Activated naive CD8-positive, alpha-beta T cell treated with anti-CD3 and anti-CD28 coated beads, Interleukin-2, amount 50 U/mL, for 24 hours (primary cell): ENCODE data around the gene GRIK4.

Source experiments
- ATAC-seq: fragments of 150-1000 bp; cut with Tn5 transposase; one replicate; pipeline ENCODE4 v1.10.0; 2021
- DNase-seq: peaks from one replicate; pipeline ENCODE4 v3.0.0; 2021
- H3K27ac Mint-ChIP-seq: one replicate; pipeline ENCODE4 v1.8.0; 2021; ENCODE audit warnings: mild to moderate bottlenecking, mixed read lengths
- H3K27me3 Mint-ChIP-seq: one replicate; pipeline ENCODE4 v1.8.0; 2021; ENCODE audit warnings: mixed read lengths
- H3K36me3 Mint-ChIP-seq: one replicate; pipeline ENCODE4 v1.8.0; 2021; ENCODE audit warnings: low read depth, mixed read lengths
- H3K4me1 Mint-ChIP-seq: one replicate; pipeline ENCODE4 v1.8.0; 2021; ENCODE audit warnings: mixed read lengths
- H3K4me3 Mint-ChIP-seq: one replicate; pipeline ENCODE4 v1.8.0; 2021; ENCODE audit warnings: mild to moderate bottlenecking, moderate library complexity, mixed read lengths
- H3K9me3 Mint-ChIP-seq: one replicate; pipeline ENCODE4 v1.8.0; 2021; ENCODE audit warnings: mixed read lengths

Gene GRIK4

GRCh38 chr11:120928627-120929026 lies 417.1 kb downstream of the GRIK4 start:
- Mint-ChIP-seq H3K36me3 (no peaks in the 10 kb centered on the region), H3K27ac (no peak overlapping the region), H3K27me3 (peaks cover 2% of the 10 kb centered on the region), H3K9me3 (no peaks in the 10 kb centered on the region), H3K4me1 (no peaks in the 10 kb centered on the region), H3K4me3 (no peak overlapping the region)
- ATAC-seq: no peak
- no peak for DNase-seq

- no peaks in the 10 kb centered on the region for H3K9me3 Mint-ChIP-seq
- no peak for ATAC-seq
- H3K4me3 Mint-ChIP-seq: no peak overlapping the region
- H3K4me1 Mint-ChIP-seq: no peaks in the 10 kb centered on the region
- DNase-seq: no peak
- no peak overlapping the region for H3K27ac Mint-ChIP-seq
- H3K27me3 Mint-ChIP-seq: peaks cover 3% of the 10 kb centered on the region
- H3K36me3 Mint-ChIP-seq: no peaks in the 10 kb centered on the region
Observed at GRCh38 chr11:120929090-120929489, 417.5 kb downstream of the GRIK4 start.

GRCh38 chr11:120929664-120930154 lies 418.2 kb downstream of the GRIK4 start:
- H3K9me3 Mint-ChIP-seq: no peaks in the 10 kb centered on the region
- DNase-seq: peak; percentile 49

GRCh38 chr11:120931057-120931779 lies 419.7 kb downstream of the GRIK4 start:
- no peak overlapping the region for H3K4me3 Mint-ChIP-seq
- H3K27ac Mint-ChIP-seq: no peak overlapping the region
- no peak for DNase-seq
- ATAC-seq: no peak
- peaks cover 7% of the 10 kb centered on the region for H3K27me3 Mint-ChIP-seq
- no peaks in the 10 kb centered on the region for H3K4me1 Mint-ChIP-seq
- no peaks in the 10 kb centered on the region for H3K36me3 Mint-ChIP-seq
- no peaks in the 10 kb centered on the region for H3K9me3 Mint-ChIP-seq

More at GRCh38 chr11:120929664-120930154, 418.2 kb downstream of the GRIK4 start:
- Mint-ChIP-seq H3K4me3 (no peak overlapping the region), H3K36me3 (no peaks in the 10 kb centered on the region), H3K27ac (no peak overlapping the region), H3K4me1 (no peaks in the 10 kb centered on the region), H3K27me3 (peaks cover 3% of the 10 kb centered on the region)
- peak; percentile 67 for ATAC-seq

GRCh38 chr11:120932305-120932915 lies 420.9 kb downstream of the GRIK4 start:
- DNase-seq (no peak), ATAC-seq (no peak)
- Mint-ChIP-seq H3K4me1 (no peaks in the 10 kb centered on the region), H3K4me3 (no peak overlapping the region), H3K27me3 (peaks cover 11% of the 10 kb centered on the region), H3K27ac (no peak overlapping the region), H3K9me3 (no peaks in the 10 kb centered on the region), H3K36me3 (no peaks in the 10 kb centered on the region)

GRCh38 chr11:120936356-120936755 lies 424.8 kb downstream of the GRIK4 start:
- Mint-ChIP-seq H3K4me1 (no peaks in the 10 kb centered on the region), H3K9me3 (no peaks in the 10 kb centered on the region), H3K27me3 (peaks cover 29% of the 10 kb centered on the region), H3K36me3 (no peaks in the 10 kb centered on the region), H3K27ac (no peak overlapping the region), H3K4me3 (no peak overlapping the region)
- DNase-seq: no peak
- ATAC-seq: no peak

- Mint-ChIP-seq H3K4me3 (no peak overlapping the region), H3K36me3 (no peaks in the 10 kb centered on the region), H3K27me3 (peaks cover 33% of the 10 kb centered on the region), H3K4me1 (no peaks in the 10 kb centered on the region), H3K9me3 (no peaks in the 10 kb centered on the region), H3K27ac (no peak overlapping the region)
- no peak for ATAC-seq
- DNase-seq: no peak
Observed at GRCh38 chr11:120937501-120937900, 426.0 kb downstream of the GRIK4 start.

- ATAC-seq (no peak), DNase-seq (no peak)
- peaks cover 39% of the 10 kb centered on the region for H3K27me3 Mint-ChIP-seq
- no peaks in the 10 kb centered on the region for H3K36me3 Mint-ChIP-seq
- peaks cover 2% of the 10 kb centered on the region for H3K9me3 Mint-ChIP-seq
- no peaks in the 10 kb centered on the region for H3K4me1 Mint-ChIP-seq
- H3K4me3 Mint-ChIP-seq: no peak overlapping the region
- no peak overlapping the region for H3K27ac Mint-ChIP-seq
Observed at GRCh38 chr11:120938260-120938659, 426.7 kb downstream of the GRIK4 start.

- no peak for ATAC-seq
- Mint-ChIP-seq H3K4me1 (no peaks in the 10 kb centered on the region), H3K4me3 (no peak overlapping the region), H3K27me3 (peaks cover 39% of the 10 kb centered on the region), H3K36me3 (peaks cover 7% of the 10 kb centered on the region), H3K27ac (no peak overlapping the region), H3K9me3 (peaks cover 15% of the 10 kb centered on the region)
- no peak for DNase-seq
Observed at GRCh38 chr11:120940160-120940848, 428.8 kb downstream of the GRIK4 start.

- peaks cover 7% of the 10 kb centered on the region for H3K36me3 Mint-ChIP-seq
- H3K27ac Mint-ChIP-seq: no peak overlapping the region
- no peak for DNase-seq
- peaks cover 15% of the 10 kb centered on the region for H3K9me3 Mint-ChIP-seq
- no peaks in the 10 kb centered on the region for H3K4me1 Mint-ChIP-seq
- H3K4me3 Mint-ChIP-seq: no peak overlapping the region
- ATAC-seq: no peak
- H3K27me3 Mint-ChIP-seq: peaks cover 38% of the 10 kb centered on the region
Observed at GRCh38 chr11:120941000-120941399, 429.5 kb downstream of the GRIK4 start.

- Mint-ChIP-seq H3K4me3 (no peak overlapping the region), H3K27ac (no peak overlapping the region), H3K27me3 (peaks cover 30% of the 10 kb centered on the region), H3K9me3 (peaks cover 15% of the 10 kb centered on the region), H3K36me3 (peaks cover 7% of the 10 kb centered on the region), H3K4me1 (no peaks in the 10 kb centered on the region)
- DNase-seq (no peak), ATAC-seq (no peak)
Observed at GRCh38 chr11:120942701-120943100, 431.2 kb downstream of the GRIK4 start.

GRCh38 chr11:120945042-120945441 lies 433.5 kb downstream of the GRIK4 start:
- ATAC-seq (no peak), DNase-seq (no peak)
- H3K27me3 Mint-ChIP-seq: peaks cover 27% of the 10 kb centered on the region
- H3K27ac Mint-ChIP-seq: no peak overlapping the region
- no peak overlapping the region for H3K4me3 Mint-ChIP-seq
- no peaks in the 10 kb centered on the region for H3K4me1 Mint-ChIP-seq
- peaks cover 7% of the 10 kb centered on the region for H3K36me3 Mint-ChIP-seq
- peaks cover 15% of the 10 kb centered on the region for H3K9me3 Mint-ChIP-seq

GRCh38 chr11:120950880-120951279 lies 439.3 kb downstream of the GRIK4 start:
- no peak for DNase-seq
- no peak overlapping the region for H3K27ac Mint-ChIP-seq
- peaks cover 15% of the 10 kb centered on the region for H3K27me3 Mint-ChIP-seq
- no peaks in the 10 kb centered on the region for H3K36me3 Mint-ChIP-seq
- ATAC-seq: no peak
- no peaks in the 10 kb centered on the region for H3K9me3 Mint-ChIP-seq
- no peak overlapping the region for H3K4me3 Mint-ChIP-seq
- H3K4me1 Mint-ChIP-seq: peaks cover 7% of the 10 kb centered on the region

GRCh38 chr11:120952461-120953434 lies 441.2 kb downstream of the GRIK4 start:
- H3K27ac Mint-ChIP-seq: no peak overlapping the region
- peaks cover 15% of the 10 kb centered on the region for H3K4me1 Mint-ChIP-seq
- H3K36me3 Mint-ChIP-seq: no peaks in the 10 kb centered on the region
- peak; percentile 68 for ATAC-seq
- peaks cover 14% of the 10 kb centered on the region for H3K27me3 Mint-ChIP-seq
- DNase-seq: peak; percentile 71
- H3K9me3 Mint-ChIP-seq: no peaks in the 10 kb centered on the region
- H3K4me3 Mint-ChIP-seq: peak overlapping the region; percentile 58
